Inflammatory macrophage treated with lipopolysaccharide for 4 hours (primary cell): ENCODE measurements around the gene PRR19.

Source experiments
- DNase-seq: peaks from one replicate; pipeline ENCODE4 v3.0.0-alpha.2; 2020

The PRR19 gene

DNA sequence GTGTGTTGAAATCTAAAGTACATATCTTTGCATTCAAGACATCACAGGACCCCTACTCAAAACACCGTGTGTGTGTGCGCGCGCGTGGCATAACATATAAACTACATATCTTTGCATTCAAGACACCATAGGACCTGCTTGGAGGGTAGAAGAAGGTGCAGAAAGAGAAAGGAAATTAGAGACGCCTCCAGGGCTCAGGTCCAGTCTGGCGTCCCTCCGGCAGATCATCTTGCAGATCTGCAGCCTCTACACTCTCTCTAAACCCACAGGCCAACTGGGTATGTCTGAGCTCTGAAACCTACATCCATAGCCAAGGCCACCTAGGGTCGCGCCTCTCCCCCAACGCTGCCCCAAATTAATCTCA is 1.2 kb downstream of the PRR19 start:
- no peak for DNase-seq

DNA sequence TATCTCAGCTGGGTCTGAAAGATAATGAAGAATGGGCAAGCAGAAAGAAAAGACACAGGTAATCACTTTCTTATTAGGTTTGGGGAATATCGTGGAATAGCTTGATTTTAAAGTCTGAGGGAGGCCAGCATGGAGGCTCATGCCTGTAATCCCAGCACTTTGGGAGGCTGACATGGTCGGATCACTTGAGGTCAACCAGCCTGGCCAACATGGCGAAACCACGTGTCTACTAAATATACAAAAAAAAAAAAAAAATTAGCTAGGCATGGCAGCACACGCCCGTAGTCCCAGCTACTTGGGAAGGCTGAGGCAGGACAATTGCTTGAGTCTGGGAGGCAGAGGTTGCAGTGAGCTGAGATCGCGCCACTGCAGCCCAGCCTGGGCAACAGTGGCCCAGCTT is 1.9 kb downstream of the PRR19 start:
- no peak for DNase-seq

DNA sequence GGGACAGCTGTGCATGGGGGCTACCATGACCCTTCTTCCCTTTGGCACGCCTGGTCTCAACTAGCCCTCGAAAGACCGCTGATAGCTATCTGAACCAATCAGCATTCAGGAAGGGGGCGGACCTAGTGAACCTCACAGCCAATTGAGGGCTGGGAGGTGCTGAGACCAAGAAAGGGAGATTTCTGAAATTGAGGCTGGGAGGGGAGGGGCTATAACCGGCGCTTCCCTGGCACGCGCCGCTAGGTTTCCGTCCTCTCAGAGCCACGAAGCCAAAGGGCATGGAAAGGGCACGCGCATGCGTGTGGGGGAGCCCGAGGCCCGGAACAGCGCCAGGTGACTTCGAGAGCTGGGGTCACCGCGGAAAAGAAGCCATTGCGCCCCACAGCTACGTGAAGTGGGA is 4.7 kb downstream of the PRR19 start:
- no peak for DNase-seq

DNA sequence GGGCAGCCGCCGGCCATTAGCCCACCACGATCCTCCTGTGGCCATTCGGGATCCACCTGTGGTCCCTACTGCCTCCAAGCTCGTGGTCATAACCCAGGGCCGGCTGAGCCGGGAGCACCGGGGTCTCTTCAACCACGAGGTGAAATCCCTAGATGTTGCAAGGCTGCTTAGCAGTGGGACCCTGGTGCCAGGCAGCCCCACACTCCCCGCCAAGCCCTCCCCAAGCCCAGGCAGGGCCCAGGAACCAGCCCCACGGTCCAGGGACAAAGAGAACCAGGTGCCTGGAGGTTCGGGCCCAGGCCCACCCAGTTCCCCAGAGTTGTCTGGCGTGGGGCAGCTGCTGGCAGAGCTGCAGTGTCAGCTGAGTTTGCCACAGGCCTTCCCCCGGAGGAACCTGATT is 7.8 kb downstream of the PRR19 start:
- no peak for DNase-seq

DNA sequence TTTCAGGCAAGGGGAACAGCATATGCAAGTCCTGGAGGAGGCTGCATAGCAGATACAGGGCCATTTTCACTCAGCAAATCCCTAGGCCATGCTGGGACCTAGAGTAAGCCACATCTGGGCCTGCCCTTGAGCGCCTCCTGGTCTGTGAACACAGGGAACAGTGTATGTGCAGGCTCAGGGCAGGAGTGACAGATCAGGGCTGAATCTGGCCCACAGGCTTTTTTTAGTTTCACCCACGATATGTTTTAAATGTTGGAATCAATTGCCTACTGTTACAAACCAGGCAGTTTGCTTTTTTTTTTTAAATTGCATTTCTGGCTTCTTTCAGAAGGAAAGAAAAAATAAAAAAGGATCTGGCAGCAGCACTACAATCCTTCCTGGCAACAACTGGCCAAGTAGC is 9.7 kb downstream of the PRR19 start:
- no peak for DNase-seq

DNA sequence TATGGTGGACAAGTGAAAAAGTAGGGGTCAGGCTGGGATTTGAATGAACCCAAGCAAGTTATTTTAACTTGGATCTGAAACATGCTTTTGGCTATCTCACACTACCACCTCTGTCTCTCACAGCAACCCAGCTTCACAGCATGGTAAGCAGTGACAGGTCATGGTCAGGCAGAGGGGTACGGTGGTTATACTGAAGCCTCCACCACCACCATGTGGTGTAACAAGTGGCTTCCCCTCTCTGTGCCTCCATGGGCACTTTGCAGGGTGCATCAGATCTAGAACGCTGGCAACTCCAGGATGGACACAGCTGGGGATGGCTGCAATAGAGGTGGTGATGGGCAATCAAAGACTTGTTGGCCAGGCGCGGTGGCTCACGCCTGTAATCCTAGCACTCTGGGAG is 10.4 kb downstream of the PRR19 start:
- no peak for DNase-seq

DNA sequence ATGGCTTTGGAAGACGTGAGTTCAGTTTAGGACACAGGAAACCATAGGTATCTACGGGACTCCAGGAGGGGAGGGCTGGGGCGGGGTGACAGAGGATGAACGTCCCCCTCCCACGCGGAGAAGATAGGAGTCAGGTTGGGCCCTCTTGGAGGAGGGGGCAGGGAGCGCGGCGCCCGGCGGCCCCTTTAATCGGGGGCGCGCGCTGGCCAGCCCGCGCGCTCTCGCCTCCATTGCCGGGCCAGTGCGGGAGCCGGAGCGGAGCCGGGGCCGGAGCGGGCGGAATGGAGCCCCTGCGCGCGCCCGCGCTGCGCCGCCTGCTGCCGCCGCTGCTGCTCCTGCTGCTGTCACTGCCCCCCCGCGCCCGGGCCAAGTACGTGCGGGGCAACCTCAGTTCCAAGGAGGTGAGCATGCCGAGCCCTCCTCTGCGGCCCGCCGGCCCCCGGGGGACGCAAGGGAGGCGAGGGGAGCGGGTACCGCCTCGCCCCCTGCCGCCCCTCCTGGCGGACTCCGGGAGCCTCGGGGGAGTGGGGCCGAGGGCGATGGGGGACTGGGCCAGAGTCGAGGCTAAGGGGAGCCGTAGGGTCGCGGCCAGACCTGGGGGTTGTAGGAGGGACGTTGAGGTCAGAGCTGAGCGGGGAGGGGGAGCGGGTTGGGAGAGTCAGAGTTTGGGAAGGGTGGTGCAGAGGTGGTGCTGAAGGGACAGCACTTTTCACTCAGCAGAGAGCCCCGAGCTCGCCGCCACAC is 11.3 kb downstream of the PRR19 start, which contains the start of gene TMEM145:
Gene TMEM145 (plus strand): TSS at position 214 of the 744 bp plus-strand sequence. CDS start 68 bp downstream, at position 282.
- no peak for DNase-seq

DNA sequence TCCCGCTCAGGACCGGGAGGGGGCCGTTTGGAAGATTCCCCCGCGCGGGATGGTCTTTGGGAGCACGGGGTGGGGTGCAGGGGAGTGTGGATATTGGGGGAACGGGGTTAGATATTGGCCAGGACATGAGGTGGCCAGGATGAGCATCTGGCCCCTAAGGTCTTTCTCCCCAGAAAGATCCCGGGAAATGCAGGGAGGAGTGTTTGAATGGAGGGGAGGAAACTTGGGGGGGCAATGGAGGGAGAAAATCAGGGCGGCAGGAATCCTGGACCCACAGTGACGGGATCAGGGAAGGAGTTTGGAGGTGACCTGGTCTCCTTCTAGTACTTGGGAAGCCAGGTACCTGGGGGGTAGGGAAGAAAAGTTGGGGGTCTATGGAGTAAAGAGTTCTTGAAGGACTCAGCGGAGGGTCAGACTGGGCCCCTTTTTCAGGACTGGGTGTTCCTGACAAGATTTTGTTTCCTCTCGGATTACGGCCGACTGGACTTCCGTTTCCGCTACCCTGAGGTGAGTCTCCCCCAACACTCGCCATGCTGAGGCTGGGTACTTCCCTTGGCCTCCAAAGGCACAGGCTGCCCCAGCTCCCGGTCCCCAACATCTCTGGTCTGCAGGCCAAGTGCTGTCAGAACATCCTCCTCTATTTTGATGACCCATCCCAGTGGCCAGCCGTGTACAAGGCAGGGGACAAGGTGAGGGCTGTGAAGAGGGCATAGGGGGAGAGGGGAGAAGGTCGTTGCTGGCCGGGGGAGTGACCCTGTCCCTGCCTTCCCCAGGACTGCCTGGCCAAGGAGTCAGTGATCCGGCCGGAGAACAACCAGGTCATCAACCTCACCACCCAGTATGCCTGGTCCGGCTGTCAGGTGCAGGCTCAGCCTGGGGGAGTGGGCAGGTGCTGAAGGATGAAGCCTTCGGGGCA is 12.2 kb downstream of the PRR19 start:
- DNase-seq: no peak

DNA sequence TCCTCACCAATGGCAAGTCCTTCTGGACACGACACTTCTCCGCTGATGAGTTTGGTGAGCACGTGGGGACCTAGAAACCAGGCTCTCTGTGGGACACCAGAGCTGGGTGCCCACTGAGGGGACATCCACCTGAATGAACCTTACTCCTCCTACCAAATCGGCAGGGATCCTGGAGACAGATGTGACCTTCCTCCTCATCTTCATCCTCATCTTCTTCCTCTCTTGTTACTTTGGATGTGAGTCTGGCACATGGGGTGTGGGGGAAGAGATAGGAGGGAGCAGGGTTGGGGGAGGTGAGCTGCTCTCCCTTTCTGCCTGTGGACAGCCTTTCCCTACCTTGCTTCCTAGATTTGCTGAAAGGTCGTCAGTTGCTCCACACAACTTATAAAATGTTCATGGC is 13.1 kb downstream of the PRR19 start:
- DNase-seq: no peak

DNA sequence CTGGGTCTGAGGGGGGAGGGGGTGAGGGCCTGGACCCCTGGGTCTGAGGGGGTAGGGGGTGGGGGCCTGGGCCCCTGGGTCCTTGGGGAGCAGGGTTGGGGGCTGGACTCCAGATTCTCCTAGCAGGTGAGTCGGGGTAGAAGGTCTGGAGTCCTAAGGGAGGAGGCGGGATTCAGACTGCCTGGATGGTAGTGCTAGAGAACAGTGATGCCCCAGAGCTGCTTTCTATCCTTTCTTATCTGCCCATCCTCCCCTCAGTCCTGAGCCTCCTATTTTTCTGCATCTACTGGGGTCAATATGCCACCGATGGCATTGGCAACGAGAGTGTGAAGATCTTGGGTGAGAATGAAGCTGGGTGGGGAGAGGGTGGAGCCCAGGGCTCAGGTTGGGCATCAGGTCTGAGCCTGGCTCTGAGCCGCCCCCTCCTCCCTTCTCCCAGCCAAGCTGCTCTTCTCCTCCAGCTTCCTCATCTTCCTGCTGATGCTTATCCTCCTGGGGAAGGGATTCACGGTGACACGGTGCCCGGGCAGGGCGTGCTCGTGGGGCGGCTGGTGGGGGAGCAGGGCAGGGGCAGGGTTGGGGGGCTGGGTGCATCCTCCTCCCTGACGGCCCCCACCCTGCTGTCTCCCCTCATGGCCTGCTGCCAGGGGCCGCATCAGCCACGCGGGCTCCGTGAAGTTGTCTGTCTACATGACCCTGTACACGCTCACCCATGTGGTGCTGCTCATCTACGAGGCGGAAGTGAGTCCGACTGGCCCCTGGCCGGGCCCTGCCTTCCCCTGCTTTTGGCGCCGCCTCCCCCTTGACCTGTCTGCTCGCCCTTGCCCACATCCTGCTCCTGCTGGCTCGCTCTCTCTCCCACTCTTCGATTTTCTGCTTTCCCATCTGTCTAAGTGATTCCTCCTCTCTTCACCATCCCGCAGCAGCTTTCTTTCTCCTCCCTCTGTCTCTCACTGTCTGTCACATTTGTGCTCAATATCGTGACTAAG is 14.6 kb downstream of the PRR19 start:
- DNase-seq: peak; percentile 33

DNA sequence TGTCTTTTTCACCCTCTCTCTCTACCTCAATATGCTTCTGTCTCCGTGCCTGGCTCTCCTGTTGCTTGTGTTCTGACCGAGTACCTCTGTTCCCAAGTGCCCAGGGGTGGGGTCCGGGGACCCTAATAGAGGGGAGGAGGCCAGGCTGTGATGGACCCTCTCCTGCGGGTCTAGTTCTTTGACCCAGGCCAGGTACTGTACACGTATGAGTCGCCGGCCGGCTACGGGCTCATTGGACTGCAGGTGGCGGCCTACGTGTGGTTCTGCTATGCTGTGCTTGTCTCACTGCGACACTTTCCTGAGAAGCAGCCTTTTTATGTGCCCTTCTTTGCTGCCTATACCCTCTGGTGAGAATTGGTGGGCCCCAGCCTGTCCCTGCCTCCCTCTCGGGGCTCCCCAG is 15.6 kb downstream of the PRR19 start:
- no peak for DNase-seq

DNA sequence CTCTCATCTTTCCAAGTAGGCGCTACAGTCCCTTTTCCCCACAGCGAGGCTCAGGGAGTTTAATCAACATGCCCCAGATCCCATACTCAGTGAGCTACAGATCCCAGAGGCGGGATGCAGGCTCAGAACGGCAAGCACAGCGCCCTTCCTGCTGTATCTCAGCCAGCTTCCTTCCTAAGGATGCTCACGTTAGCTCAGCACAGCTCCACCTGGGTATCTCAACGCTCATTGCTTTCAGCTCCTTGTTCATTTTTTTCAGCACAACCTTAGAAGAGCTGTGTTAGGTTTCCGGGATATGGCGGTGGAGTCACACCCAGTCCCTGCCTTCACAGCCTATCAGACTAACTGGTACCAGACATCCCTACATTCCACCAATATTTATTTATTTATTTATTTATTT is 20.4 kb downstream of the PRR19 start:
- DNase-seq: no peak

DNA sequence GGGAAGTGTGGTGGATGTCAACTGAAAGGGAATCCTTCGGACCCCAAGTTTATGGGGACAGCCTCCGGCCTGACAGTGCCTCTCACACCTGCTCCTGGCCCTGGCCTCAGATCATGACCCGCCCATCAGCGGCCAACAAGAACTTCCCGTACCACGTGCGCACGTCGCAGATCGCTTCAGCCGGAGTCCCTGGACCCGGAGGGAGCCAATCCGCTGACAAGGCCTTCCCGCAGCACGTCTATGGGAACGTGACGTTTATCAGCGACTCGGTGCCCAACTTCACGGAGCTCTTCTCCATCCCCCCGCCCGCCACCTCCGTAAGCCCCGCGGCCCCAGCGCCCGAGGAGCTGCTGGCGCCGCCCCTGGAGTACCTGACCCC is 21.5 kb downstream of the PRR19 start:
- DNase-seq: no peak

DNA sequence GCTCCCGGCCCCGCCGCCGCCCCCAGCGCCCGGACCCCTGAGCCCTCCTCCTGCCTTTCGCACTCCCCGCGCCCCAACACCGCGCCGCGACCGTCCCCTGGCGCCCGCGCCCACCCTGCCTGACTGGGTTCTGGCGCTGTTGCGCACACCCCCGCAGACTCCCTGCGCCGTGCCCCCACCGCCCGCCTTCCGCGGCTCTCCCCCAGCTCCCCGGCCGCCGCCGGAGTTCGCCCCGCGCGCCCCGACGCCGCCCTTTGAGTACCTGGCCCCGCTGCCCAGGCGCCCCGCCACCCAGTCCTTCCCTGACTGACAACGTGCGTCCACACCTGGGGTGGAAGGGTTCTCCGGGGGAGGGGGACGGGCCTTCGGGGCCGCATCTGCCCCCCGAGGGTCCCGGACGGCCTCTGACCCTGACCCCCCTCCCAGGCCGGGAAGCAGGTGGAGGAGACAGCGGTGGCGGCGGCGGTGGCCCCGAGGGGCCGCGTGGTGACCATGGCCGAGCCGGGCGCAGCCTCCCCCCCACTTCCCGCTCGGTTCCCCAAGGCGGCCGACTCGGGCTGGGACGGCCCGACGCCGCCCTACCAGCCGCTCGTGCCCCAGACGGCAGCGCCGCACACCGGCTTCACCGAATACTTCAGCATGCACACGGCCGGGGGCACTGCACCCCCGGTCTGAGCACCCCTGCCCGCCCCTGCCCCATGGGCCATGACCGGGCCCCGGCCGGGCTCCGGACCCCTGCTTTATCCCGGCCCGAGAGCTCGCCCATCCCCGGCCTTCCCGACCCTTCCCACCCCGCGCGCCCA is 22.1 kb downstream of the PRR19 start:
- DNase-seq: peak; percentile 28

DNA sequence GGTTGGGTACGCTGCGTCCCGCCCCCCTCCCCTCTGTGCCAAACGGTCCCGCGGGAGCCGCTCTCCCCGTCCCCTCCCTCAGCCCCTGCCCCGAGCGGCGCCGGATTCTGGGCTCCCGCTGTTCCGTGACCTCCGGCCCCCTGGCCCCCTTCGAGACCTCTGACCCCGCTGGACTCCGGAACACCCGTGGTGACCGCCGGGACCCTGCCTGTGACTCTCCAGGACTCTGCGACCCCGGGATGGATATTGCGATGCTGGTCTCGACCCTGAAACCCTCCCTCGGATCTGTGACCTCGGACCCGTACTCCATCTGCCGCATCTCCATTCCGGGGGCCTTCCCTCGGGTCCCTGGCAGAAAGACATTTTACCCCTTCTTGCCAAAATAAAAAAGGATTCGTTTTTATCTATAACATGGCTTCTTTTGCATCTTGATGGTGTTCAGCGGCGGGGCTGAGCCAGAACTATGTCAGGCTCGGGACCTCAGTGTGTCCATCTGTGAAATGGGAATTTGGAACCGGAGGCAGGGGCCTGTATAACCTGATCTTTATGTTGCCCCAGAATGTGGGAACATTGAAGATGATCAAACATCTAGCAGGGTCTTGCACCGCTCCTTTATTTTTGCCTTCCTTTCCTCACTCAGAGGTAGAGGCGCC is 22.8 kb downstream of the PRR19 start:
- no peak for DNase-seq

DNA sequence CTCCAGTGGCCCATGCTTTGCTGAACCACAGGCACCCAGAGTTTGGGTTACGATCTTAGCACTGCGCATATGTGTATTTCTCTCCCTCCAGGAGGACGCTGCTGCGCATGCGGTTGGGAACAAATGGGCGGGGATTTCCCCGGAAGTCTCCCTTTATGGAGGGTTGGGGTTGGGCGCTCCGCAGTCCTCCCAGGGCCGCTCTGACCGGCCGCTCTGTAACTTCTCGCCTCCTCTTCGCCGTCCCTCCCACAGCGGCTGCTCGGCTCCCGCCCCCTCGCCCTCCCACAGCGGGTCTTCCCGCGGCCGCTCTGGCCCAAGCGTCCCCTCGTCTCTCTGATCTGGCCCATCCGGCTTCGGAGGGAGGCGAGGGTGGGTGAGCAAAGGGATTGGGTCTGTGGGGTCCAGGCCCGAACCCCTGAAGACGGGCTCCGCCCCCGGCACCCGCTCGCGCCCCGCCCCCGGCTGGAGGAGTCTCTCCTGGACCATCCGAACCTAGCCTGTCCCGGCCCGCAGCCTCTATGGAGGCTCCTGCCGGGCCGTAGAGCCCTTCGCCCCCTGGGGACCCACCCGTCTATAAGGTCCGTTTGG is 23.5 kb downstream of the PRR19 start, which contains the start of gene MEGF8:
Gene MEGF8 (plus strand): TSS at position 328 of the 588 bp plus-strand sequence. CDS start 609 bp downstream, outside the sequence.
- DNase-seq: peak; percentile 99

DNA sequence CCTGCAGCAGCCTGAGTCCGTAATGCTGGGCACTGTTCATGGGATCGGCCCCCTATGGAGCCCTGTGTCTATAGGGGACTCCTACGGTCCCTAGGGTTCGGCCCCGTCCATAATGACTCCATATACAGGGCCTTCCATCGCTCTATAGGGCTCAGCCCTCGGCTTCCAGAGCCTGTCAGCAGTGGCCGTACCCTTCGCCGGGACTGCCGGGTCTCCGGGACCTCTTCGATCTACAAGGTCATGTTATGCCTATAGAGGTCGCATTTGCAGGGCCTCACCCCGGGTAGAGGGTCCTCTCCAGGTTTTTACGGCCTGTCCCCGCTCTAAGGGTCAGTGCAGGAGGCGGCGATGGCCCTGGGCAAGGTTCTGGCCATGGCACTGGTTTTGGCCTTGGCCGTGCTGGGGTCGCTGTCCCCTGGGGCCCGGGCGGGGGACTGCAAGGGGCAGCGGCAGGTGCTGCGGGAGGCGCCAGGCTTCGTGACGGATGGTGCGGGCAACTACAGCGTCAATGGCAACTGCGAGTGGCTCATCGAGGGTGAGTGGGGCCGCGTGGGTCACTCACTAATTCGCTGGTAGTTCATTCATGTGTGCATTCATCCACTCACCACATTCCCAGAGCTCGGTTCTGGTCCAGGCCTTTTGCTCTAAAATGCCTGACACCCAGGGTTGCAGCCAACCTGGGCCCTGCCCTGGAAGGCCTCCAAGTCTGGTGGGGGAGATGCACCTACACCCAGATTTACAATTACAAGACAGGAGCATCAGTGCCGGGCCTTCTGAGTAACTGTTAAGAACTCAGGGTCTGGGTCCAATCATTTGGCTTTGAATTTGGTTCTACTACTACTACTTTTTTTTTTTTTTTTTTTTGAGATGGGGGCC is 24.2 kb downstream of the PRR19 start:
- peak; percentile 19 for DNase-seq

DNA sequence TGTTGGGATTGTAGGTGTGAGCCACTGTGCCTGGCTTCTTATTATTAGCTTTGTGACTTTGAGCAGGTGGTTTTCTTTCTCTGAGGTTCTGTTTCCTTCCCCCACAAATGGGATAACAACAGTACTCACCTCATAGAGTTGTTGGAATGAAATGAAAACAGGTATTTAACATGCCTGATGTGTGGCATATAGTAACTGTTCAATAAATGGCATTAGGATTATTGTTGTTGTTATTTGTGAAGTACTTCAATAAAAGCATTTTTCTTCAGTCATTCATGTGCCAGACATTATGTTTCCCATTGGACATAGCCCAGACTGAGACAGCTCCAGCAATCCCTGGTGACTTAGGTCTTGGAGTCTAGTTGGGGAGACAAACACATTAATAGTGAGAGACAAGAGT is 25.0 kb downstream of the PRR19 start:
- DNase-seq: no peak

DNA sequence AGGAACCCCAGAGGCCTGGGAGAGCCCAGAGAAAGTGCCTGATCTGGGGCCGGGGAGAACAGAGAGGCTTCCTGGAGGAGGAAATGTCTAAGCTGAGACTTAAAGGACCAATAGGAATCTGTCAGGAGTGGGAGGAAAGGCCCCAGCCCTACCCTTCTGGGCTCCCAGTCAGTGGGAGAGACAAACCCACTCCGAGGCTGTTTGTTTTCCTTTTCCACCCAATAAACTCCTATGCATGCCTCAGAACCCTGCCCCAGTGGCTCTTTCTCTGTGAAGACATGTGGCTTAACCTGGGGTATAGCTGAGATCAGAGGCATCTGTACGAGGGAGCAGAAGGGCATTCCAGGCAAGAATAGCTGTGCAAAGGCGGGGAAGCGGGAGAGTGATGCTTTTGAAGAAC is 25.4 kb downstream of the PRR19 start:
- DNase-seq: no peak

DNA sequence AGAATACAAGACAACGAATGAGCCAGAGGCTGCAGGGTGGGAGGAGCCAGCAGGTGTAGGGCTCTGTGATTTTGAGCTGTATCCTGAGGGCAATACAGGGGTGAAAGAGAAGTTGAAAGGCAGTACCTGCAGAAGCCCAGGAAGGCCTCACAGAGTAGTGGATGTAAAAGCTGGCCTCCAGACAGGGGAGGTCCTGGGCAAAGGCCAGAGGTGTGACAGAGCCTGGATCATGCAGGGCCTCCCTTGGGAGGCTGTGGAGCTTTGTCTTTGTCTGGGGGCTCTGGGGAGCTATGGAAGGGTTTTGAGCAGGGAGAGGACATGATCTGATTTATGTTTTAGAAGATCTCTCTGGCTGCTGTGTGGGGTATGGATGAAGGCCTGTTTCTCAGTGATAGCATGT is 26.2 kb downstream of the PRR19 start:
- no peak for DNase-seq
